ENCODE data around the gene RNF182.

DNA sequence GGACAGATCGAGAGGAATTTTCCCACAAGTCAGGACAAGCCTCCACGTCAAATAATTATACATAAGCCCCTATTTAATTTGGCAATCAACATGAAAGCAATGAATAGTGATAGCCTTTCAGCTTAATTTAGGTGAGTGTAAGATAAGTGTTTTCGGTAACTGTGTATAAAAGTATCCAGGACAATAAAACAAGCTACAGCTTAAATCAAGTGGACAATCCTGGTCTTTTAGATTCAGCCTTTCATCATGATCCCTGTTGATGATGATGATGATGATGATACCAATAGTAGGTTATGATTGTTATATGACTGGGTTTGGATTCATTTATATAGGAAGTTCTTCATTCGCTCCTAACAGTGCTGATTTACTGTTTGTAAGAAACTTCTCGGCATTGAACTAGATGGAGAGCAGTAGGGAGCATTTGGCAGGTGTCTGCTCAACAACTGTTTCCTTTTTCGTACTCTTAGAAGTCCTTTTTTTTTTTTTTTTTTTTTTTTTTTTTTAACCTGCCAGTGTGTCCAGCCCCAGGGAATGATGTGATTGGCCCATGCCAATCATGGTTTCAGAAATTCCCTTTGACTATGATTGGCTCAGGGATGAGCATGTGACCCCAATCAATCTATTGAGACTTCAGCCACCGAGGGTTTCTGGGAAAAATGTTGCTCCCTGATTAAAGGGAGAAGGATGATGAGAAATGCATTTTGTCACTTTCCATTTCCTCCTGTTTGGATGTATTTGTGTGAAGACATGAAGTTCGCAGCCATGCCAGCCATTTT, 11.3 kb upstream of the RNF182 start:
- TF ChIP-seq ZNF347 (CRISPR knock-in tag; IDR thresholded peaks at IDR 0.05; ENCODE audit: low read depth) (no peak), ZNF764 (CRISPR knock-in tag; IDR thresholded peaks at IDR 0.05; ENCODE audit: low read depth) (no peak), ZKSCAN8 (CRISPR knock-in tag; IDR thresholded peaks at IDR 0.05) (no peak), GABPA (tag; conservative IDR thresholded peaks at IDR 0.05; ENCODE audit: low read depth) (no peak; the same call in 1 of the 2 replicates), PRPF4 (IDR thresholded peaks at IDR 0.05; ENCODE audit: insufficient read depth, low read depth, low read length, poor library complexity, severe bottlenecking) (no peak), TEAD2 (tag; IDR thresholded peaks at IDR 0.05) (no peak), RFX5 (IDR thresholded peaks at IDR 0.05; ENCODE audit: low read depth, low read length) (no peak), NFXL1 (CRISPR knock-in tag; IDR thresholded peaks at IDR 0.05) (no peak)
- TF ChIP-seq, protein P1, sequence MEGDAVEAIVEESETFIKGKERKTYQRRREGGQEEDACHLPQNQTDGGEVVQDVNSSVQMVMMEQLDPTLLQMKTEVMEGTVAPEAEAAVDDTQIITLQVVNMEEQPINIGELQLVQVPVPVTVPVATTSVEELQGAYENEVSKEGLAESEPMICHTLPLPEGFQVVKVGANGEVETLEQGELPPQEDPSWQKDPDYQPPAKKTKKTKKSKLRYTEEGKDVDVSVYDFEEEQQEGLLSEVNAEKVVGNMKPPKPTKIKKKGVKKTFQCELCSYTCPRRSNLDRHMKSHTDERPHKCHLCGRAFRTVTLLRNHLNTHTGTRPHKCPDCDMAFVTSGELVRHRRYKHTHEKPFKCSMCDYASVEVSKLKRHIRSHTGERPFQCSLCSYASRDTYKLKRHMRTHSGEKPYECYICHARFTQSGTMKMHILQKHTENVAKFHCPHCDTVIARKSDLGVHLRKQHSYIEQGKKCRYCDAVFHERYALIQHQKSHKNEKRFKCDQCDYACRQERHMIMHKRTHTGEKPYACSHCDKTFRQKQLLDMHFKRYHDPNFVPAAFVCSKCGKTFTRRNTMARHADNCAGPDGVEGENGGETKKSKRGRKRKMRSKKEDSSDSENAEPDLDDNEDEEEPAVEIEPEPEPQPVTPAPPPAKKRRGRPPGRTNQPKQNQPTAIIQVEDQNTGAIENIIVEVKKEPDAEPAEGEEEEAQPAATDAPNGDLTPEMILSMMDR (IDR thresholded peaks at IDR 0.05 in 2 of 3, conservative IDR thresholded peaks at IDR 0.05 in 1 of 3; ENCODE audit: insufficient read depth in 2 of 3, low read depth in 1 of 3, low read length in 3 of 3), result no peak
- TF ChIP-seq, protein P2, sequence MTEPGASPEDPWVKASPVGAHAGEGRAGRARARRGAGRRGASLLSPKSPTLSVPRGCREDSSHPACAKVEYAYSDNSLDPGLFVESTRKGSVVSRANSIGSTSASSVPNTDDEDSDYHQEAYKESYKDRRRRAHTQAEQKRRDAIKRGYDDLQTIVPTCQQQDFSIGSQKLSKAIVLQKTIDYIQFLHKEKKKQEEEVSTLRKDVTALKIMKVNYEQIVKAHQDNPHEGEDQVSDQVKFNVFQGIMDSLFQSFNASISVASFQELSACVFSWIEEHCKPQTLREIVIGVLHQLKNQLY (CRISPR knock-in tag; conservative IDR thresholded peaks at IDR 0.05), result no peak
- TF ChIP-seq, protein P3, sequence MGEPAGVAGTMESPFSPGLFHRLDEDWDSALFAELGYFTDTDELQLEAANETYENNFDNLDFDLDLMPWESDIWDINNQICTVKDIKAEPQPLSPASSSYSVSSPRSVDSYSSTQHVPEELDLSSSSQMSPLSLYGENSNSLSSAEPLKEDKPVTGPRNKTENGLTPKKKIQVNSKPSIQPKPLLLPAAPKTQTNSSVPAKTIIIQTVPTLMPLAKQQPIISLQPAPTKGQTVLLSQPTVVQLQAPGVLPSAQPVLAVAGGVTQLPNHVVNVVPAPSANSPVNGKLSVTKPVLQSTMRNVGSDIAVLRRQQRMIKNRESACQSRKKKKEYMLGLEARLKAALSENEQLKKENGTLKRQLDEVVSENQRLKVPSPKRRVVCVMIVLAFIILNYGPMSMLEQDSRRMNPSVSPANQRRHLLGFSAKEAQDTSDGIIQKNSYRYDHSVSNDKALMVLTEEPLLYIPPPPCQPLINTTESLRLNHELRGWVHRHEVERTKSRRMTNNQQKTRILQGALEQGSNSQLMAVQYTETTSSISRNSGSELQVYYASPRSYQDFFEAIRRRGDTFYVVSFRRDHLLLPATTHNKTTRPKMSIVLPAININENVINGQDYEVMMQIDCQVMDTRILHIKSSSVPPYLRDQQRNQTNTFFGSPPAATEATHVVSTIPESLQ (CRISPR knock-in tag; IDR thresholded peaks at IDR 0.05), result no peak
- TF ChIP-seq, protein P4, sequence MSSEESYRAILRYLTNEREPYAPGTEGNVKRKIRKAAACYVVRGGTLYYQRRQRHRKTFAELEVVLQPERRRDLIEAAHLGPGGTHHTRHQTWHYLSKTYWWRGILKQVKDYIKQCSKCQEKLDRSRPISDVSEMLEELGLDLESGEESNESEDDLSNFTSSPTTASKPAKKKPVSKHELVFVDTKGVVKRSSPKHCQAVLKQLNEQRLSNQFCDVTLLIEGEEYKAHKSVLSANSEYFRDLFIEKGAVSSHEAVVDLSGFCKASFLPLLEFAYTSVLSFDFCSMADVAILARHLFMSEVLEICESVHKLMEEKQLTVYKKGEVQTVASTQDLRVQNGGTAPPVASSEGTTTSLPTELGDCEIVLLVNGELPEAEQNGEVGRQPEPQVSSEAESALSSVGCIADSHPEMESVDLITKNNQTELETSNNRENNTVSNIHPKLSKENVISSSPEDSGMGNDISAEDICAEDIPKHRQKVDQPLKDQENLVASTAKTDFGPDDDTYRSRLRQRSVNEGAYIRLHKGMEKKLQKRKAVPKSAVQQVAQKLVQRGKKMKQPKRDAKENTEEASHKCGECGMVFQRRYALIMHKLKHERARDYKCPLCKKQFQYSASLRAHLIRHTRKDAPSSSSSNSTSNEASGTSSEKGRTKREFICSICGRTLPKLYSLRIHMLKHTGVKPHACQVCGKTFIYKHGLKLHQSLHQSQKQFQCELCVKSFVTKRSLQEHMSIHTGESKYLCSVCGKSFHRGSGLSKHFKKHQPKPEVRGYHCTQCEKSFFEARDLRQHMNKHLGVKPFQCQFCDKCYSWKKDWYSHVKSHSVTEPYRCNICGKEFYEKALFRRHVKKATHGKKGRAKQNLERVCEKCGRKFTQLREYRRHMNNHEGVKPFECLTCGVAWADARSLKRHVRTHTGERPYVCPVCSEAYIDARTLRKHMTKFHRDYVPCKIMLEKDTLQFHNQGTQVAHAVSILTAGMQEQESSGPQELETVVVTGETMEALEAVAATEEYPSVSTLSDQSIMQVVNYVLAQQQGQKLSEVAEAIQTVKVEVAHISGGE (CRISPR knock-in tag; IDR thresholded peaks at IDR 0.05), result no peak
- TF ChIP-seq, protein P5, sequence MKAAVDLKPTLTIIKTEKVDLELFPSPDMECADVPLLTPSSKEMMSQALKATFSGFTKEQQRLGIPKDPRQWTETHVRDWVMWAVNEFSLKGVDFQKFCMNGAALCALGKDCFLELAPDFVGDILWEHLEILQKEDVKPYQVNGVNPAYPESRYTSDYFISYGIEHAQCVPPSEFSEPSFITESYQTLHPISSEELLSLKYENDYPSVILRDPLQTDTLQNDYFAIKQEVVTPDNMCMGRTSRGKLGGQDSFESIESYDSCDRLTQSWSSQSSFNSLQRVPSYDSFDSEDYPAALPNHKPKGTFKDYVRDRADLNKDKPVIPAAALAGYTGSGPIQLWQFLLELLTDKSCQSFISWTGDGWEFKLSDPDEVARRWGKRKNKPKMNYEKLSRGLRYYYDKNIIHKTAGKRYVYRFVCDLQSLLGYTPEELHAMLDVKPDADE (conservative IDR thresholded peaks at IDR 0.05; ENCODE audit: control insufficient read depth, low read depth, low read length), result no peak
